ENCODE results near the gene C1QTNF12.
"Not testable (repeated sequence)": the region's sequence is repeated elsewhere in the genome, so short reads cannot be mapped to it uniquely, and the experiment has no call there.

C1QTNF12 gene

GRCh38 chr1:1196431-1197187 is 49.9 kb downstream of the C1QTNF12 start:
- no peak for DNase-seq

GRCh38 chr1:1195726-1196125 is 50.8 kb downstream of the C1QTNF12 start:
- DNase-seq = not testable (repeated sequence)

DNA sequence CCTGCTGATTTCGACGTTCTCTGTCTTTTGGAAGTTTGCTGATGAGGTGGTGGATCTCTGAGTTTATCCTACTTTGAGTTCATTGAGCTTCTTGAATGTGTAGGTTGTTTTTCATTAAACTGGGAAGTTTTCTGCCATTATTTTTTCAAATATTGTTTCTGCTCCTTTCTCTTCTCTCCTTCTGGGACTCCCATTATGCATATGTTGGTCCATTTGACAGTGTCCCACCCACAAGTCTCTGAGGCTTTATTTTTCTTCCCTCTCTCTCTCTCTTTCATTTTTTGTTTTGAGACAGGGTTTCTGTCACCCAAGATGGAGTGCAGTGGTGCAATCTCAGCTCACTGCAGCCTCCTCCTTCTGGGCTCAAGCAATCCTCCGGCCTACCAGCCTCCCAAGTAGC is 51.8 kb downstream of the C1QTNF12 start:
- DNase-seq = no peak

Measured in stimulated activated CD4-positive, alpha-beta T cell treated with anti-CD3 and anti-CD28 coated beads, Interleukin-2, amount 100 ng/mL, for 48 hours (primary cell).